H1 (cell line): Measurements from ENCODE around the gene RASSF5. TPM values are rescaled to one million over a fixed set of nuclear protein-coding genes. Genes with fewer than 3 reads are reported as not detected.

Source experiments
- CTCF ChIA-PET: fragments of 300-600 bp; sonication (Branson Sonifier 250); formaldehyde crosslinking; loops from one replicate; lab custom pipeline; 2021; ENCODE audit not compliant: partially characterized antibody; lab: Charles Lee
- POLR2A ChIA-PET: fragments of 300-600 bp; sonication (Branson Sonifier 250); formaldehyde crosslinking; loops from one replicate; lab custom pipeline; 2021; ENCODE audit warnings: inconsistent platforms; ENCODE audit not compliant: partially characterized antibody; lab: Charles Lee
- DNase-seq, 2 experiments: peaks; one replicate each; pipeline versions ENCODE4 v3.0.0 to v3.0.0-alpha.2; 2010 to 2022; ENCODE audit warnings: low spot score in 2 of 2, low read depth in 1 of 2, mixed read lengths in 1 of 2
- FAIRE-seq: peaks from 2 replicates; lab custom pipeline; 2011; peaks lifted over from hg19 to GRCh38; lab: Jason Lieb, UNC
- H2AFZ ChIP-seq: 2 replicates; pipeline ENCODE4 v1.8.1; 2012; ENCODE audit warnings: low read length, inconsistent platforms
- H2AK5ac ChIP-seq: 2 replicates; pipeline ENCODE4 v1.6.1; 2013; ENCODE audit warnings: low read depth, low read length
- H2BK120ac ChIP-seq: replicated peaks from 2 replicates; pipeline ENCODE3; 2013; ENCODE audit warnings: low read depth, low read length, inconsistent platforms
- H2BK12ac ChIP-seq: 2 replicates; pipeline ENCODE4 v1.6.1; 2013; ENCODE audit warnings: low read depth, low read length
- H2BK15ac ChIP-seq: 2 replicates; pipeline ENCODE4 v1.6.1; 2013; ENCODE audit warnings: low read length
- H2BK20ac ChIP-seq: 2 replicates; pipeline ENCODE4 v1.6.1; 2013; ENCODE audit warnings: low read length
- H2BK5ac ChIP-seq: 2 replicates; pipeline ENCODE4 v1.6.1; 2013; ENCODE audit warnings: low read depth, low read length
- H3K14ac ChIP-seq: 2 replicates; pipeline ENCODE4 v1.6.1; 2013; ENCODE audit warnings: inconsistent platforms; ENCODE audit not compliant: insufficient read length
- H3K18ac ChIP-seq: 2 replicates; pipeline ENCODE4 v1.6.1; 2013; ENCODE audit warnings: low read length; ENCODE audit errors: extremely low read depth
- H3K23ac ChIP-seq: 2 replicates; pipeline ENCODE4 v1.6.1; 2013; ENCODE audit warnings: inconsistent platforms; ENCODE audit not compliant: insufficient read length
- H3K23me2 ChIP-seq: 2 replicates; pipeline ENCODE4 v1.6.1; 2013; ENCODE audit warnings: low read depth, low read length
- H3K27ac ChIP-seq: 2 replicates; pipeline ENCODE4 v1.6.1; 2011; ENCODE audit warnings: low read depth, low read length, inconsistent platforms
- H3K27me3 ChIP-seq, 4 experiments: replicated peaks in 1 of 4; 1 replicate in 1 of 4; 2 replicates in 3 of 4; pipeline versions ENCODE4 v1.6.1 to v1.8.1; 2011 to 2013; ENCODE audit warnings: low read length in 3 of 4, mild to moderate bottlenecking in 3 of 4, inconsistent platforms in 2 of 4, mixed read lengths in 2 of 4, moderate library complexity in 1 of 4; ENCODE audit not compliant: control insufficient read depth in 3 of 4, insufficient read depth in 3 of 4; ENCODE audit errors: extremely low read depth in 1 of 4
- H3K36me3 ChIP-seq, 4 experiments: 2 replicates each; pipeline versions ENCODE4 v1.6.1 to v1.8.1; 2011 to 2013; ENCODE audit warnings: mild to moderate bottlenecking in 4 of 4, low read length in 3 of 4, moderate library complexity in 2 of 4, control low read depth in 1 of 4, inconsistent platforms in 1 of 4; ENCODE audit not compliant: insufficient read depth in 4 of 4, control insufficient read depth in 2 of 4
- H3K4ac ChIP-seq: replicated peaks from 2 replicates; pipeline ENCODE3; 2013; ENCODE audit warnings: low read length, low read depth, mixed read lengths, inconsistent platforms; ENCODE audit not compliant: insufficient read length
- H3K4me1 ChIP-seq, 4 experiments: replicated peaks in 1 of 4; 1 replicate in 1 of 4; 2 replicates in 3 of 4; pipeline versions ENCODE4 v1.6.1 to v1.8.1; 2011 to 2013; ENCODE audit warnings: low read length in 3 of 4, inconsistent platforms in 2 of 4, mixed read lengths in 1 of 4; ENCODE audit not compliant: insufficient read depth in 4 of 4, control insufficient read depth in 3 of 4
- H3K4me2 ChIP-seq, 2 experiments: 2 replicates each; pipeline versions ENCODE4 v1.6.1 to v1.8.1; 2011 to 2013; ENCODE audit warnings: low read depth in 2 of 2, low read length in 2 of 2, control low read depth in 1 of 2, inconsistent platforms in 1 of 2, mild to moderate bottlenecking in 1 of 2; ENCODE audit not compliant: insufficient read depth in 1 of 2
- H3K4me3 ChIP-seq, 4 experiments: fragments of 200-600, 300-600 bp in 1 of 4; sonication (generic), shearing (Covaris generic), sonication (Bioruptor Twin) in 1 of 4; 2 replicates each; pipeline versions ENCODE4 v1.5.1 to v1.8.1; 2011 to 2016; ENCODE audit warnings: low read length in 4 of 4, low read depth in 3 of 4, control low read depth in 2 of 4, inconsistent platforms in 2 of 4, mild to moderate bottlenecking in 2 of 4, mixed read lengths in 1 of 4, moderate library complexity in 1 of 4; ENCODE audit not compliant: insufficient read depth in 2 of 4; ENCODE audit errors: extremely low read depth in 1 of 4
- H3K56ac ChIP-seq: replicated peaks from 2 replicates; pipeline ENCODE3; 2013; ENCODE audit warnings: low read depth, mild to moderate bottlenecking, mixed read lengths, low read length, inconsistent platforms; ENCODE audit not compliant: insufficient read length
- H3K79me1 ChIP-seq: 2 replicates; pipeline ENCODE4 v1.6.1; 2013; ENCODE audit warnings: low read depth, low read length, control low read depth
- H3K79me2 ChIP-seq, 2 experiments: 2 replicates each; pipeline versions ENCODE4 v1.6.1 to v1.8.1; 2012 to 2013; ENCODE audit warnings: low read length in 2 of 2, mild to moderate bottlenecking in 2 of 2, inconsistent platforms in 1 of 2; ENCODE audit not compliant: insufficient read depth in 2 of 2, control insufficient read depth in 1 of 2
- H3K9ac ChIP-seq, 4 experiments: replicated peaks in 1 of 4; 1 replicate in 1 of 4; 2 replicates in 3 of 4; pipeline versions ENCODE4 v1.6.1 to v1.8.1; 2011 to 2013; ENCODE audit warnings: low read depth in 3 of 4, low read length in 3 of 4, control low read depth in 2 of 4, mild to moderate bottlenecking in 2 of 4, moderate library complexity in 2 of 4, inconsistent platforms in 1 of 4; ENCODE audit errors: extremely low read depth in 1 of 4
- H3K9me3 ChIP-seq, 2 experiments: 2 replicates each; pipeline versions ENCODE4 v1.6.1 to v1.8.1; 2012 to 2013; ENCODE audit warnings: mild to moderate bottlenecking in 2 of 2, moderate library complexity in 2 of 2, control low read depth in 1 of 2, inconsistent platforms in 1 of 2, low read depth in 1 of 2, low read length in 1 of 2, mixed read lengths in 1 of 2; ENCODE audit not compliant: insufficient read depth in 2 of 2
- H4K20me1 ChIP-seq, 2 experiments: replicated peaks in 1 of 2; 2 replicates each; pipeline versions ENCODE3 to v1.8.1; 2011 to 2013; ENCODE audit warnings: inconsistent platforms in 2 of 2, low read length in 2 of 2, mild to moderate bottlenecking in 1 of 2; ENCODE audit not compliant: insufficient read depth in 2 of 2, control insufficient read depth in 1 of 2
- H4K5ac ChIP-seq: 2 replicates; pipeline ENCODE4 v1.6.1; 2013; ENCODE audit warnings: low read length, low read depth, mixed read lengths, inconsistent platforms; ENCODE audit not compliant: insufficient read length
- H4K8ac ChIP-seq: 2 replicates; pipeline ENCODE4 v1.8.0; 2013; ENCODE audit warnings: mild to moderate bottlenecking, moderate library complexity, low read length, inconsistent platforms; ENCODE audit not compliant: insufficient read depth; ENCODE audit errors: extremely low read depth
- H4K91ac ChIP-seq: replicated peaks from 2 replicates; pipeline ENCODE3; 2013; ENCODE audit warnings: low read length, mixed read lengths, inconsistent platforms; ENCODE audit not compliant: insufficient read length
- JUN ChIP-seq: IDR thresholded peaks from 2 replicates; pipeline ENCODE4 v1.6.1; 2011; ENCODE audit warnings: low read depth, mild to moderate bottlenecking, improper control_type of control experiment, low read length
- KDM4A ChIP-seq: IDR thresholded peaks from one replicate; pipeline ENCODE4 v1.7.1; 2012; ENCODE audit warnings: low read depth, mild to moderate bottlenecking, moderate library complexity, low read length, inconsistent platforms; ENCODE audit not compliant: severe bottlenecking
- PHF8 ChIP-seq: fragments of 200-600 bp; sonication (generic); conservative IDR thresholded peaks from 2 replicates; pipeline ENCODE4 v1.7.1; 2012; ENCODE audit warnings: low read depth, mild to moderate bottlenecking, inconsistent platforms, low read length, moderate library complexity
- SP2 ChIP-seq: IDR thresholded peaks from 2 replicates; pipeline ENCODE4 v1.6.1; 2012; ENCODE audit warnings: mild to moderate bottlenecking, low read length, inconsistent platforms
- TBP ChIP-seq: IDR thresholded peaks from 2 replicates; pipeline ENCODE4 v1.6.1; 2011; ENCODE audit warnings: low read depth, low read length, improper control_type of control experiment
- TEAD4 ChIP-seq: IDR thresholded peaks from 2 replicates; pipeline ENCODE4 v1.6.1; 2012; ENCODE audit warnings: low read depth, low read length, inconsistent platforms, mixed read lengths
- ZNF274 ChIP-seq: IDR thresholded peaks from 2 replicates; pipeline ENCODE4 v1.7.0; 2012; ENCODE audit warnings: low read length, borderline replicate concordance; ENCODE audit errors: extremely low read depth
- WGBS, 2 experiments: shearing (Covaris generic) in 1 of 2; methylation state at CpG; one replicate each; pipeline versions ENCODE4 v1.1.6 to v1.1.7; 2013 to 2015; ENCODE audit warnings: low lambda C conversion rate in 2 of 2, mixed read lengths in 2 of 2, inconsistent platforms in 1 of 2, low coverage in 1 of 2, missing lambda C conversion rate in 1 of 2; ENCODE audit not compliant: insufficient replicate concordance in 2 of 2, insufficient coverage in 1 of 2, insufficient read length in 1 of 2; ENCODE audit errors: extremely low coverage in 1 of 2, missing lambda C conversion rate in 1 of 2; 5-methylcytosine and 5-hydroxymethylcytosine counted together
- polyA plus RNA-seq, 7 experiments: library from polyadenylated mRNA; depleted of rRNA in 3 of 7; stranded (reverse) in 5 of 7; unstranded in 2 of 7; fragments of >200 nt in 5 of 7; fragments of 200-250 nt in 2 of 7; gene quantifications; 1 replicate in 5 of 7; 2 replicates in 1 of 7; 4 replicates in 1 of 7; pipeline versions ENCODE4 v1.2.1 to v1.2.3, GENCODE V29; 2011 to 2013; ENCODE audit warnings: missing spikeins in 2 of 7, mixed read lengths in 2 of 7
- total RNA-seq: library from RNA; stranded (reverse); fragmentation: NEBNext Ultra II Directional; extraction: Animal tissue kit (Norgen Biotek cat#: 25700); gene quantifications from 2 replicates; pipeline ENCODE4 v1.2.1, GENCODE V29; 2021

The RASSF5 gene
- total and polyA plus RNA-seq, 2 of the 8 experiments (the other 6 are each of a cell fraction or from before 2014, with no cell fraction given): 0.82 to 1.8 TPM

DNA sequence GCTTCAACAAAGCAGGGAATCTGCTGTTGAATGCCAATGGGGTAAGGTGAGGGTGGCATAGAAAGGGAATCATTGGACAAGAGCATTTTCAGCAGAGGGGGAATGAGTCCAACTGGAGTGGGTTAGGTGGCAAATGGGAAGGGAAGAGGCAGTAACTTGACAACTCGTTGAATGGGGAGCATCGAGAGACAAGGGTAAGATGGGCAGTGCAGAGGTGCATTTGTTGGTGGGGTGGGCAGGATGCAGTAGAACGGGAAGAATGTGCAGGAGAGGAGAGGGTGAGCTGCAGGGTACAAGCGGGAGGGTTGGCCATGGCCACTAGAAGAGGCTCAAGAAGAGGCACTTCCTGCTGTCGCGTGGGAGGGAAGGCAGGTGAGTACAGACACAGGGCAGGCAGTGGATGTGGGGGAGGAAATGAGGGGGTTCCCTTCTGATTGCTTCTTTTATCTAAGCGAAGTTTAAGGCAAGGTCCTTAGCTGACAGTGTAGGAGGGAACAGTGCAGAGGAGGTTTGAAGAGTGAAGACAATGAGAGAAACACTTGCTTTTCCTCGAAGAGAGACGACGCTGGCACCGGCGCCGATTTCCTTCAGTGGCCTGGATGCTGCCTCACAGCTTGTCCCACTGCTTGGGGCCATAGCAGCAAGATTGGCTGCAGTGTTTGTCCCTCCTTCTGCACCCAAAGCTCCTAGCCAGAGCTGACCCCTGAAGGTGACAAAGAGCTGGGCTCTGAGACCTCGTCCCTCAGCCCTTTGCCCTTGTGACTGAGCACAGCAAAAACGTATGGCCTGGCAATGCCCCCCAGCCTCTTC, 40.3 kb upstream of the RASSF5 start:
- ChIA-PET CTCF (interaction anchor here (0.8 to 1.7 kb wide), 10 partner anchors 11 to 433 kb away, joined by 3 to 11 read pairs (median 4); no protein-coding TSS in a partner anchor), POLR2A (interaction anchor here (0.6 to 1.0 kb wide), 2 partner anchors 12 to 143 kb away, joined by 3 to 4 read pairs; no protein-coding TSS in a partner anchor)
- H3K4me3 ChIP-seq: no peak overlapping the region
- H2AFZ ChIP-seq: no peak overlapping the region
- H2BK12ac ChIP-seq: no peak overlapping the region
- no peaks in the 10 kb centered on the region; the same call in 1 of the 2 replicates for H3K79me1 ChIP-seq
- H4K5ac ChIP-seq: no peak overlapping the region
- DNase-seq (no peak), FAIRE-seq (no peak)
- no peak overlapping the region for H4K8ac ChIP-seq
- H3K4me2 ChIP-seq: no peak overlapping the region; a peak in 1 of 4 replicates
- H3K9ac ChIP-seq: no peak overlapping the region
- H3K36me3 ChIP-seq: no peaks in the 10 kb centered on the region; a peak in 1 of 8 replicates
- peaks cover 0 to under 1% of the 10 kb centered on the region in 2 experiments for H4K20me1 ChIP-seq
- H3K23me2 ChIP-seq: peaks cover 9% of the 10 kb centered on the region; the same call in 1 of the 2 replicates
- H2BK5ac ChIP-seq: 0 out of 2 replicates have a peak overlapping the region, but pooled peaks have one; percentile 10
- H2BK20ac ChIP-seq: no peak overlapping the region
- H3K4me1 ChIP-seq: peaks cover 3 to 27% (median 14%) of the 10 kb centered on the region in 4 experiments
- no peak overlapping the region for H3K23ac ChIP-seq
- no peak overlapping the region for H3K27ac ChIP-seq
- H3K14ac ChIP-seq: no peak overlapping the region
- no peak overlapping the region for H3K4ac ChIP-seq
- no peak overlapping the region for H2BK120ac ChIP-seq
- H2BK15ac ChIP-seq: peak overlapping the region; percentile 8; the same call in 1 of the 2 replicates
- TF ChIP-seq TEAD4: no peak
- no peak for TF ChIP-seq KDM4A
- TF ChIP-seq JUN: no peak
- no peak for TF ChIP-seq TBP
- no peak for TF ChIP-seq PHF8
- no peak for TF ChIP-seq SP2
- TF ChIP-seq ZNF274: no peak
- no peak overlapping the region for H4K91ac ChIP-seq
- no peaks in the 10 kb centered on the region for H3K79me2 ChIP-seq
- H3K56ac ChIP-seq: no peak overlapping the region
- H3K9me3 ChIP-seq: no peaks in the 10 kb centered on the region
- 0 out of 2 replicates have a peak overlapping the region, but pooled peaks have one; percentile 13 for H3K18ac ChIP-seq
- WGBS, 2 experiments: 82% methylated on average over 15 of the region's 15 CpGs; no CpG with 5 or more reads in 1 of the 2 experiments
- no peak overlapping the region for H2AK5ac ChIP-seq
- peaks cover 0 to 3% (median 0%) of the 10 kb centered on the region in 4 experiments; a peak in 2 of 7 replicates for H3K27me3 ChIP-seq
